CD4-positive, alpha-beta T cell treated with Interleukin-2 at 100 ng/mL for 4 hours (primary cell): ENCODE results near the gene CAT.

Source experiments
- DNase-seq: peaks from one replicate; pipeline ENCODE4 v3.0.0-alpha.2; 2020; ENCODE audit warnings: low spot score

Gene CAT

GRCh38 chr11:34425867-34426266 lies 12.9 kb upstream of the CAT start:
- no peak for DNase-seq

- DNase-seq = no peak
Observed at GRCh38 chr11:34426766-34427185, 12.0 kb upstream of the CAT start.

DNA sequence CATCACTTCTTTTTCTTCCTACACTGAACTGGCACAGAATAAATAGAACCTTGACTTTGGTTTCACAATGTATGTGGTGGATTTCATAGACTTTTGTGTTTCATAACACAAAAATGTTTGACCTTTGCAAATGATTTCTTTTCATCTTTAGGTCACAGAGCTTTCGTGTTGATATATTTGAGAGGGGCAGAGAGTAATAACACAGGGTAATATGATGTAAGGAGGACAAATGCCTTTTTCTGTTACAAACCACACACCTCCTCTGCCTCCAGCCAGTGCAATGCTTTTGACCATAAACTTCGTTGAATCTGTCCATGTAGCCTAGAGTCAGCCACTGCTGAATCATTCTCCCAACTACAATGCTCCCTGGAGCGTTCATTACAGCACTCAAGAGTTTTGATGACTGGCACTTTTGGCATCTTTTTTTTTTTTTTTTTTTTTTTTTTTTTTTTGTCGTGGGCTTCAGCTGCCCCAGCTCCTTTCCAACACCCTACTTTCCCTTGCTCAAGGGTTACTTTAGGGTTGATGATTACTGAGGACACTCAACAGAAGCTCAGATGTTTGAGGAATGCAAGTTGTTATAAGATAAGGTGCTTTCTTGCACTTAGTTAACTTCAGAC lies 11.4 kb upstream of the CAT start:
- no peak for DNase-seq

- DNase-seq = no peak
Observed at GRCh38 chr11:34431979-34432378, 6.8 kb upstream of the CAT start.

GRCh38 chr11:34432822-34433221 lies 5.9 kb upstream of the CAT start:
- no peak for DNase-seq

- no peak for DNase-seq
Observed at GRCh38 chr11:34433899-34434298, 4.8 kb upstream of the CAT start.

DNA sequence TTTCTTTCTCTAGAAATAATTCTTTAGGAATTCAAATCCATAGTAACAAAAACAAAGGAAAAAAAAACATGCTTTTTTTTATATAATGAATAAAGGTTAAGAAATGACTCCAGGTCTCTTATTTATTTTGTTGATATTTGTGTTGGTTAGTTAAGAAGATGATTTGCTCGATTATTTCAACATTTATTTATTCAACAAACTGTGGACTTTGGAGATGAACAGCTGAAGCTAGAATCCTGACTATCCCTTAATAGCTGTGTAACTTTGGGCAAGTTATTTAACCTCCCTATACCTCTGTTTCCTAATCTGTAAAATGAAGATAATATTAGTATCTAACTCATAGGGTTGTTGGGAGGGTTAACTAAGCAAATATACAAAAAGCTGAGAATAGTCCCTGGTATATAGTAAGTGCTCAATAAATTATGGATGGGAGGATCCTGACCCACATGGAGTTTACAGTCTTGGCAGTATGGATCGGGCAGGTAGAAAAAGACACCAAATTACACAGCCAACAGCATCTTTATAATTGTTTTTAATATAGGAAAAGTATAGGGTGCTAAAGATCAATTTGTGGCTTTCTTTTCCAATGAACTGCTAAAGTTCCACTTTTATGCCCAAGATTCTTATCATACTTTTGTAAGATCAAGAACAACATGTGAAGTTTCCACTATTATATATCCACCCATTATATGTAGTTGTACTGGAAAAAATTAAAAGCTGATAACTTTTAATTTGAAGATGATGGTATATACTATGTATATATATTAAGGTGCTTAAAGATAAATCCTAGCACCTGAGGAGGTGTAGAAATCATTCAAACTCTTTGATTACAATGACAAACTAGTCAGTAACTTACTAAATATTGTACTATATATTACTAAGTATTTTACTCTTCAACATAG lies 1.3 kb upstream of the CAT start:
- no peak for DNase-seq

DNA sequence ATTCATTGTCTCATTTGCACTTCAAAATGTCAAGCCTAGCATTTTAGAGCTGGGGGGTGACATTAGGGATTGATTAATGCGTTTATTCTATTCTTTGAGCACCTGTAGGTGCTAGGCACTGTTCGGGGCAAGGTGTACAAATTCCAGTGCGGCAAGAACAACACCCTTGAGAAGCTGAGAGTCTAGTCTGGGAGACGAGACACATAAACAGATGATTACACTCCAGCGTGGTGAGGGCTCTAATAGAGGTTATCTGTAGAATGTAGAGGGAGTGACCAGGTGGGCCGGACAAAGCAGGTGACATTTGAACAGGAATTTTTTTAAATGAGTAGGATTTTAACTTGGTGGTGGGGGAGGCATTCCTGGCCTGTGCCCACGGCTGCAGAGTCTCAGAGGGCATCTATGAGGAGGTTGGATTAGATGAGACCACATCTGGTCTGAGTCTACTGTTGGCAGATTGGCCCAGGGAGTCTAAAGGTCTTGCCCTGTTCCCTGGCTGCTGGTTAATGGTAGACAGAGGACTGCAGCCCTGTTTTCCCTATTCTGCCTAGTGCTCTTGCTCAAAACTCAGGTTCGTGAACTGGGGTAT lies 970 bp downstream of the CAT start:
- no peak for DNase-seq

DNA sequence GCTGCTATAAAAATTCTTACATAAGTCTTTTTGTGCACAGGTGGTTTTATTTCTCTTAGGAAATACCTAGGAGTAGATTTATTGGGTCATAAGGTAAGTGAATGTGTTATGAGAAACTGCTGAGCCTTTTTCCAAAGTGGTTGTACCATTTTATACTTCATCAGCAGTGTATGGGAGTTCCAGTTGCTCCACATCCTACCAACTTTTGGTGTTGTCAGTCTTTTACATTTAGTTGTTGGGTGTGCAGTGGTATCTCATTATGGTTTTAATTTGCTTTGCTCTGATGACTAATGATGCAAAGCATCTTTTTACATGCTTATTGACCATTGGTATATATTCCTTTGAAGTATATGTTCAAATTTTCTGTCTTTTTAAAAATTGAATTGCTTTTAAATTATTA lies 3.1 kb downstream of the CAT start:
- DNase-seq = no peak

GRCh38 chr11:34443136-34443535 lies 4.4 kb downstream of the CAT start:
- no peak for DNase-seq

GRCh38 chr11:34444428-34444827 lies 5.7 kb downstream of the CAT start:
- no peak for DNase-seq

DNA sequence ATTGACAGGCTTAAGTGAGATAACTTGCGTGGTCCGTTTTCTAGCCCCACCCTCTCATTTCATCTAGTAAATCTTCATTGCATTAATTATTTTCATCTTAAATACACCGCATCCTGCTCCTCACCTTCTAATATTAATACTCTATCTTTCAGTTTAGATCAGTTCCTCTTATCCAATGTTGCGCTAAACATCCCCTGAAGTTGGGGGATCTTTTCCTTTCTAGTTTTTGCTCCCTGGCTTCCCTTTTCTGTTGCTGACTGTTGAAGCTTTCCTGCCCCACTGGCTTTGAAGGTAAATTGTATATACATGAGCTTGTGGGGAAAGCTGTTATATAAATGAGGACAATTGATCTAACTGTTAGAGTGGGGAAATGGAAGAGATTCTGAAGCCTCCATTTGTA lies 7.2 kb downstream of the CAT start:
- DNase-seq = no peak

- no peak for DNase-seq
Observed at GRCh38 chr11:34446386-34446785, 7.7 kb downstream of the CAT start.

- no peak for DNase-seq
Observed at GRCh38 chr11:34447044-34447443, 8.3 kb downstream of the CAT start.

DNA sequence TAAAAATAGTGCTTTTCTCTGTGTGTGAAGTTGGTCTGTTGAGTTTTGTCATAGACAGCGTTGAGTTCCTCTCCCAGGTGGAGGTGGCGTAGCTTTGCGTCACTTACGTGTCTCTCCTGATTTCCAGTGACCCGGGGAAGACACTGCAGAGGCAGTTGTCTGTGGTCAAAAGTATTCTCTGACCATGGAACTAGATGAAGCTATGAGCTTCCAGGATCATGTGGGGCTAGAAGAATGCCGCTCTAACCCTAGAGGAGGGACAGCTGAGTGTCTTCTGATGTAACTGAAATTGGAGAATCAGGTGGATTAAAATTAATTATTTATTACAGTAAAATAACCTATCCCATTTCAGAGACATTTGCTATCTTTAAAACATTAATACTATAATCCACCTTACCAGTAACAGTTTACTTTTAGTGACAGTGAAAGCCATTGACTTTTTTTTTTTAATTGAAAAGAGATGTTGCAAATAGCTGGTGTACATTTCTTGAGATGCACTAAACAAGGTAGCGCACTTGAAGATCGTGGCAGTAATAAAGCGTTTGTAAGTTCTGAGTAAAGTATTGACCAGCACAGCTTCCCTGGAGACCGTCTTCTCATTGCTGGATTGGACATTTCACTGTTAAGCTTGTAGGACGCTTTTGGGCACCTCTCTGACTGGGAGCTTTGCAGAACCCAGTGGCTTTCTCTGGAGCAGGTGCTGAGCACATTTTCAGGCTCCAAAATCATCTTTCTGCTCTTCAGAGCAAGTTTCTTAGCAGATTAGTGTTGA lies 9.7 kb downstream of the CAT start:
- DNase-seq = no peak

DNA sequence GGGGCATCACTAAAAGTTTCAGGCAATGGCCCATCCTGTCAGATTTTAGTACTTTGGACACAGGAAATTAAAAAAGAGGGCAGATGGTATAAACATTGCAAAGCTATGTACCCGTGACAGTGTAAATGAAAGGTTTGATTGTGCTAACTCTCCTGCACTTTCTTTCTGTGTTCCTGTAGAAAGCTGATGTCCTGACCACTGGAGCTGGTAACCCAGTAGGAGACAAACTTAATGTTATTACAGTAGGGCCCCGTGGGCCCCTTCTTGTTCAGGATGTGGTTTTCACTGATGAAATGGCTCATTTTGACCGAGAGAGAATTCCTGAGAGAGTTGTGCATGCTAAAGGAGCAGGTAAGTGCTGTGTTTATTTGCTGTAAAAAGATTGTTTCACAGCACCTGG lies 10.3 kb downstream of the CAT start:
- no peak for DNase-seq

DNA sequence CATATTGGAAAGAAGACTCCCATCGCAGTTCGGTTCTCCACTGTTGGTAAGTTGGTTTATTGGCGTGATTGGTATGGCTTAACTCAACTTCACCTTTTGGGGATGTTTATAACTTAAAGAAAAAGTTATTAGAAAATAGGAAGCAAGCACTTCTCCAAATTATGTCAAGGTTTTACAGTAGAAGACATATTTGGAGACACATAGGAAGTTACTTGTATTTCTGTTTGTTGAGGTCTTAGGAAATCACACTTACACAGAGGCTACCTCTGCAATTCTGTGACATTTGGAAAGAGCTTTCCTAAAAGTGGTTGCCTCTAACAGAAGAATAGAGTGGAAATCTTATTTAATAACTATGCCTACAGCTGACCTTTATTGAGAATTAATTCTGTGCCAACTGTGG lies 12.3 kb downstream of the CAT start:
- DNase-seq = no peak

GRCh38 chr11:34454308-34455032 lies 15.7 kb downstream of the CAT start:
- no peak for DNase-seq

- no peak for DNase-seq
Observed at GRCh38 chr11:34457607-34458006, 18.9 kb downstream of the CAT start.

GRCh38 chr11:34458525-34458924 lies 19.8 kb downstream of the CAT start:
- no peak for DNase-seq

DNA sequence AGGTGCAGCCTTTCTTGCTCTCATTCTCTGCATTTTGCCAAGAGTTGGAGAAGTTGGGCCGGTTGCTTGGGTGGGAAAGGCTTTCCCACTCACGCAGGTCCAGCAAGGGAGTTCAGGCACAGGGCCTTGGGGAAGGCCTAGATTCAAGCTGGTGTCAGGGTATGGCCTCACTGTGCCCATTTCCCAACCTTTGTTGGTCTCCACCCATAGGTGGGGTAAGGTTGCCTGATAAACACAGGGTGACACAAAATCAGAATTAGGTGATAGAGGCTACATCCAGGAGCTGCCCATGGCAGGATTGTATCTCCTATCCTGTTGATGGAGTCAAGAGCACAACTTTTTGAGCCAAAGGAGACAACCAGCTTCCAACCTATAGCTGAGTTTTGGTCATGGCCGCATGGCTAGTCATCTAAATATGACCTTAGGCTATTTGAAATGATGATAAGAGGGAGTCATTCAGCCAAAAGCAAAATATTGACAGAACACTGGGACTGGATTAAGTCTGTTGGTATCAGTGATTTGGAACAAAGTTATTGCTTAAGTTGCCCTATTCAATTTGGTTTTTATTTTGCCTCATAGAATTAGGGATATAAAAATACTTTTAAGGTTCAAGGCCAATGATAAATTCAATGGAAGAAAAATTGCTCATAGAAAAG lies 20.9 kb downstream of the CAT start:
- DNase-seq = no peak
